ENCODE results near the gene LRGUK.

The LRGUK gene

GRCh38 chr7:134114992-134115391 is 12.1 kb upstream of the LRGUK start:
- no peaks in the 10 kb centered on the region for H3K36me3 ChIP-seq
- no peak overlapping the region for H3K27ac ChIP-seq
- H4K20me1 ChIP-seq: no peaks in the 10 kb centered on the region
- peaks cover 0 to 16% (median 12%) of the 10 kb centered on the region in 10 experiments; a peak in 15 of 20 replicates for H3K4me1 ChIP-seq
- H3K27me3 ChIP-seq: no peaks in the 10 kb centered on the region
- TF ChIP-seq Cebpa-rat (IDR thresholded peaks at IDR 0.05): no peak
- no peak overlapping the region for H3K4me3 ChIP-seq
- H3K9ac ChIP-seq: no peak overlapping the region
- peaks cover 5 to 23% (median 20%) of the 10 kb centered on the region in 11 experiments; a peak in 17 of 22 replicates for H3K9me3 ChIP-seq (replicated peaks in 1 of 11)
- no peak overlapping the region for H3K4me2 ChIP-seq

DNA sequence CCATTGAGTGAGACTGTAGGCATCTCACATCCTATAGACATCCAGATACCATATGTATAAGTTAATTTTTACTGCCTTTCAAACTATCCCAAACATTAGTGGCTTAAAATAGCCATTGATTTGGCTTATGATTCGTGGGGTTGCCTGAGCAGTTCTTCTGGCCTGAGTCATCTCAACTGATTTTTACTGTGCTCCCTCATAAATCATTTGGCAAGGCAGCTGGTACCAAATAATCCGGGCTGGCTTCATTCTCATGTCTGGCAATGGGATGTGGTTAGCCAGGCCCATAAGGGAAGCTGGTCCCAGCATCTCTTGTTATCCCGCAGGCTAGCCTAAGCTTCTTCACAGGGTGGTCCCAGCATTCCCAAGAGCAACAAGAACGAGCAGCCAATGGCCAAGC is 6.7 kb upstream of the LRGUK start:
- Histone ChIP-seq H3K27me3 (no peaks in the 10 kb centered on the region), H3K4me2 (peak overlapping the region in 7 of 11 experiments; percentile 48 to 84 (median 76); a peak in 11 of 22 replicates), H4K20me1 (no peaks in the 10 kb centered on the region), H3K27ac (peak overlapping the region in 5 of 11 experiments; percentile 7 to 61 (median 60); a peak in 7 of 22 replicates), H3K9ac (no peak overlapping the region), H3K36me3 (no peaks in the 10 kb centered on the region), H3K4me1 (peaks cover 15 to 27% (median 22%) of the 10 kb centered on the region in 10 experiments), H3K9me3 (replicated peaks in 1 of 11) (peaks cover 0 to 7% (median 0%) of the 10 kb centered on the region in 11 experiments; a peak in 4 of 22 replicates), H3K4me3 (no peak overlapping the region)
- TF ChIP-seq Cebpa-rat (IDR thresholded peaks at IDR 0.05): no peak

DNA sequence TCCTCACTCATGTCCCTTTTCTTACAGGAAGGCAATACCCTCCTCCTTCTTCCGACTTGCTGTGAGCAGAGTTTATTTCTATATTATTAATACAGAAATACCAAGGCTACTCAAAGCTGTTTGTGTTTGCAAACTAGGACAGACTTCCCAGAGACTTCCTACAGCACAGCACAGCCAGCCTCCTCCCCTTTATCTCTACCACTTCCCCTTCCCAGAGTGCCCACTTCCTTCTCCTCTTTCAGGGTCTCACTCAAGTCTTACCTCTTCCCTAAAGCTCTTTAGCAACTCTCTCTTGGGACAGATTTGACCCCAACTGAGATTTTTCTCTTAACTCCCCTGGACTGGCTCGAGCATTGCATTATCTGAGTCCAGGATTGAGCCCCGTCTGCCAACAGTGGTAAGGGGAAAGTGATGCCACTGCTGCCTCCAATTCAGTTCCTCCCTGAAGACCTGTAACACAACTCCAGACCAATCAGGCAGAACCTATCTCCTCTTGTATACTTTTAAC is 5.5 kb upstream of the LRGUK start:
- no peak overlapping the region for H3K9ac ChIP-seq
- no peaks in the 10 kb centered on the region for H3K36me3 ChIP-seq
- peak in 5 of 11 experiments; percentile 38 to 72 (median 48); a peak in 5 of 22 replicates for TF ChIP-seq Cebpa-rat (IDR thresholded peaks at IDR 0.05)
- no peaks in the 10 kb centered on the region for H3K27me3 ChIP-seq
- peak overlapping the region in 1 of 10 experiments; percentile 25; a peak in 2 of 20 replicates for H3K4me3 ChIP-seq
- peak overlapping the region; percentile 47 to 84 (median 63) for H3K4me2 ChIP-seq
- peaks cover 18 to 30% (median 25%) of the 10 kb centered on the region in 10 experiments for H3K4me1 ChIP-seq
- no peaks in the 10 kb centered on the region for H4K20me1 ChIP-seq
- H3K9me3 ChIP-seq (replicated peaks in 1 of 11): peaks cover 0 to 7% (median 0%) of the 10 kb centered on the region in 11 experiments; a peak in 4 of 22 replicates
- H3K27ac ChIP-seq: peak overlapping the region in 6 of 11 experiments; percentile 7 to 61 (median 56); a peak in 12 of 22 replicates

- no peaks in the 10 kb centered on the region for H4K20me1 ChIP-seq
- 0 out of 22 replicates have a peak overlapping the region, but pooled peaks of 1 of the 11 experiments have one; percentile 45 for H3K27ac ChIP-seq
Observed at GRCh38 chr7:134122980-134123379, 4.2 kb upstream of the LRGUK start.

GRCh38 chr7:134126146-134126545 is 994 bp upstream of the LRGUK start:
- no peaks in the 10 kb centered on the region for H4K20me1 ChIP-seq
- H3K4me2 ChIP-seq: peak overlapping the region in 5 of 11 experiments; percentile 91 to 98 (median 95); a peak in 6 of 22 replicates
- H3K27ac ChIP-seq: no peak overlapping the region
- TF ChIP-seq Cebpa-rat (IDR thresholded peaks at IDR 0.05): no peak
- no peaks in the 10 kb centered on the region for H3K9me3 ChIP-seq (replicated peaks in 1 of 11)
- peaks cover 30 to 43% (median 37%) of the 10 kb centered on the region in 10 experiments for H3K4me1 ChIP-seq
- H3K27me3 ChIP-seq: no peaks in the 10 kb centered on the region
- H3K9ac ChIP-seq: no peak overlapping the region
- no peaks in the 10 kb centered on the region for H3K36me3 ChIP-seq
- no peak overlapping the region for H3K4me3 ChIP-seq

More at GRCh38 chr7:134122980-134123379, 4.2 kb upstream of the LRGUK start:
- Histone ChIP-seq H3K4me2 (peak overlapping the region in 2 of 11 experiments; percentile 76 to 81; a peak in 2 of 22 replicates), H3K4me1 (peaks cover 26 to 41% (median 36%) of the 10 kb centered on the region in 10 experiments), H3K9me3 (replicated peaks in 1 of 11) (peaks cover 0 to 7% (median 0%) of the 10 kb centered on the region in 11 experiments; a peak in 3 of 22 replicates), H3K36me3 (no peaks in the 10 kb centered on the region), H3K9ac (no peak overlapping the region), H3K27me3 (no peaks in the 10 kb centered on the region), H3K4me3 (no peak overlapping the region)
- TF ChIP-seq Cebpa-rat (IDR thresholded peaks at IDR 0.05): no peak

GRCh38 chr7:134126596-134126965 is 559 bp upstream of the LRGUK start:
- Histone ChIP-seq H3K4me2 (peak overlapping the region; percentile 91 to 98 (median 95)), H3K4me3 (peak overlapping the region; percentile 56 to 73 (median 65)), H3K4me1 (peaks cover 25 to 39% (median 32%) of the 10 kb centered on the region in 10 experiments), H3K27ac (no peak overlapping the region), H4K20me1 (no peaks in the 10 kb centered on the region), H3K36me3 (no peaks in the 10 kb centered on the region), H3K27me3 (no peaks in the 10 kb centered on the region), H3K9ac (peak overlapping the region in 7 of 11 experiments; percentile 8 to 67 (median 57); a peak in 9 of 22 replicates), H3K9me3 (replicated peaks in 1 of 11) (no peaks in the 10 kb centered on the region)
- TF ChIP-seq Cebpa-rat (IDR thresholded peaks at IDR 0.05): no peak

DNA sequence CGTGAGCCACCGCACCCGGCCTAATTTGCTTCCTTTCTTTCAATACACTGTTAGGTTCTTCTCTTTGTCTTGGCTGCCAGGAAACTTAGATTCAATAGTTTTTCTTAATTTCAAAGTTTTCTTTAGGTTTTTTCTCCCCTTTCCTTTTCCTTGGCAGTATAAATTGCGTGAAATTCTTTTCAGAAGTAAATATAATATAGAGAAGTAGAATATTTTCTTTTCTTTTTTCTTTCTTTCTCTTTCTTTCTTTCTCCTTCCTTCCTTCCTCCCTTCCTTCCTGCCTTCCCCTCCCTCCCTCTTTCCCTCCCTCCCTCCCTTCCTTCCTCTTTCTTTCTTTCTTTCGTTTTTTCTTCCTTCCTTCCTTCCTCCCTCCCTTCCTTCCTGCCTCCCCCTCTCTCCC is 1.7 kb downstream of the LRGUK start:
- TF ChIP-seq Cebpa-rat (IDR thresholded peaks at IDR 0.05): no peak
- Histone ChIP-seq H3K27ac (no peak overlapping the region), H3K9me3 (replicated peaks in 1 of 11) (no peaks in the 10 kb centered on the region), H3K9ac (no peak overlapping the region), H4K20me1 (no peaks in the 10 kb centered on the region), H3K4me3 (no peak overlapping the region), H3K4me2 (no peak overlapping the region; a peak in 1 of 22 replicates), H3K27me3 (no peaks in the 10 kb centered on the region), H3K36me3 (no peaks in the 10 kb centered on the region), H3K4me1 (peaks cover 18 to 25% (median 21%) of the 10 kb centered on the region in 10 experiments)

DNA sequence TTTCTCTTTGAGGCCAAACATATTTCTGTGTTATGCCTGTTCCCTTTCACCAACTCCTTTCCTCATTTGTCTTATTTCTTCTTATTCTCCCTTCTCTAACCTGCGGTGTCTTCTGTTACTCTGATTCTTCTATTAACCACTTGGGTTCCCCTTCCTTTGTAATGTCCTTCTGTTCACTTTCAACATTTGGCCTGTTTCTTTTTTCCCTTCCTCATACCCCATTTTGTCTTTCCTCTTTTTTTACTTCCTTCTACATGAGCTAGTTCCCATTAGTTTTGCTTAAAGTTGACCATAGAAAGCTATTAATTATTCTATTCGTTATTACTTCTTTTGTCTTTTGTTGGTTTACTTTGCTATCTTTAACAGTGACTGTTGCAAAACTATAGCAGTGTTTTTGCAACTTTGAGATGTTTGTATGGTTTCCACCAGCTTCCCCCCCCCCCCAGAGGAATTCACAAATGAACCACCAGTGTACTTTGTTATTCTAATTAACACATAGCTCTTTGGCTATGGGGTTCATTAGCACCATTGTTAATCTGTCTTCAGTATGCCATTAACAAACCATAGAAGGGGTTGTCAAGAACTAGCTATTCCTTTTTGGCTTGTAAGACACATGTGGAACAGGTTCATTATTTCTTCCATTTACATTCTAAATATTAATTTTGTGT is 2.9 kb downstream of the LRGUK start:
- Histone ChIP-seq H4K20me1 (no peaks in the 10 kb centered on the region), H3K36me3 (no peaks in the 10 kb centered on the region), H3K4me1 (peaks cover 18 to 25% (median 21%) of the 10 kb centered on the region in 10 experiments), H3K27me3 (no peaks in the 10 kb centered on the region), H3K4me2 (peak overlapping the region in 4 of 11 experiments; percentile 22 to 71 (median 61); a peak in 6 of 22 replicates), H3K4me3 (no peak overlapping the region), H3K9ac (no peak overlapping the region), H3K27ac (peak overlapping the region in 1 of 11 experiments; percentile 29; a peak in 1 of 22 replicates), H3K9me3 (replicated peaks in 1 of 11) (no peaks in the 10 kb centered on the region)
- no peak for TF ChIP-seq Cebpa-rat (IDR thresholded peaks at IDR 0.05)

GRCh38 chr7:134134004-134134403 is 6.9 kb downstream of the LRGUK start:
- Histone ChIP-seq H3K27me3 (no peaks in the 10 kb centered on the region), H3K4me1 (peaks cover 0 to 13% (median 3%) of the 10 kb centered on the region in 10 experiments; a peak in 9 of 20 replicates)
- no peak for TF ChIP-seq Cebpa-rat (IDR thresholded peaks at IDR 0.05)

More at GRCh38 chr7:134134004-134134403, 6.9 kb downstream of the LRGUK start:
- no peak overlapping the region for H3K4me2 ChIP-seq
- no peaks in the 10 kb centered on the region for H3K9me3 ChIP-seq (replicated peaks in 1 of 11)
- H3K27ac ChIP-seq: no peak overlapping the region
- H3K4me3 ChIP-seq: no peak overlapping the region
- no peaks in the 10 kb centered on the region for H3K36me3 ChIP-seq
- H3K9ac ChIP-seq: no peak overlapping the region
- H4K20me1 ChIP-seq: no peaks in the 10 kb centered on the region
